GM18511 (cell line): ENCODE data around the gene C20orf202.

Source experiments
- ATAC-seq: cut with Tn5 transposase; IDR thresholded peaks from one replicate; pipeline ENCODE4 v1.9.1; 2021; ENCODE audit warnings: mild to moderate bottlenecking, moderate library complexity; ENCODE audit not compliant: unreplicated experiment

The C20orf202 gene

DNA sequence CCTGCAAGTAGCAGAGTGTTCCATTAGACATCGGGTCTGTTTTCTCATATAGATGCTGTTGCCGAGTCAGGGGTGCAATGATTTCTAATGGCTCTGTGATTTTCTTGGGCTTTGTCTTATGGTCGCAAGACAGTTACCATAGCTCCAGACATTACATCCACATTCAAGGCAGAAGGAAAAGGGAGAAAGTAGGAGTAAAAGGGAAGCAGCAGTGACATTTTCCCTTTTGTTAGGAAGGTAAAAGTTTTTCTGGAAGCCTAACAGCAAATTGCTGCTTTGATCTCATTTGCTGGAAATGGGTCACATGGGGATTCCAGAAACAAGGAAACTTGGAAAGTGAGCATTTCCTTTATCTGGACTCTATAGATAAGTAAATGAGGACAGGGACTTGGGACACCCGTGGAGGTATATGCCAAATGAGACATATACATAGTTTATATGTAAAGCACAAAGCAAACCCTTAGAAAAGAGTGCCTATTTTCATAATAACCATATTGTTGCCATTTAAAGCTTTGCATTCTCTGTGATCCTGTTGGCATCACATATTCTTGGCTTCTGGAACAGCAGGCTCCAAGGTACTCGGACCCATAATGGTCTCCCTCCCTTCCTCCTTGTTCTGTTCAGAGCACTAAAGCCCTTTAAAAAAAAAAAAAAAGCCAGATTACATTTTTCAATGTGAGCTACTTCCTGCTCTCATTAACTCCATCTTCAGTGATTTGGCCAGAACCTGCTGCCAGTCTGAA, at the start of gene C20orf202:
TSS of gene C20orf202 (plus strand) at position 693 of the 743 bp plus-strand sequence. CDS start 132 bp downstream, outside the sequence.
- ATAC-seq = no peak

GRCh38 chr20:1154226-1154625, 49.0 kb upstream of the C20orf202 start:
- ATAC-seq = no peak

- no peak for ATAC-seq
Measured at GRCh38 chr20:1154691-1155090, 48.6 kb upstream of the C20orf202 start.

GRCh38 chr20:1155342-1155741, 47.9 kb upstream of the C20orf202 start:
- ATAC-seq = no peak

- ATAC-seq = no peak
Measured at GRCh38 chr20:1160496-1160895, 42.8 kb upstream of the C20orf202 start.

GRCh38 chr20:1160991-1161390, 42.3 kb upstream of the C20orf202 start:
- no peak for ATAC-seq

DNA sequence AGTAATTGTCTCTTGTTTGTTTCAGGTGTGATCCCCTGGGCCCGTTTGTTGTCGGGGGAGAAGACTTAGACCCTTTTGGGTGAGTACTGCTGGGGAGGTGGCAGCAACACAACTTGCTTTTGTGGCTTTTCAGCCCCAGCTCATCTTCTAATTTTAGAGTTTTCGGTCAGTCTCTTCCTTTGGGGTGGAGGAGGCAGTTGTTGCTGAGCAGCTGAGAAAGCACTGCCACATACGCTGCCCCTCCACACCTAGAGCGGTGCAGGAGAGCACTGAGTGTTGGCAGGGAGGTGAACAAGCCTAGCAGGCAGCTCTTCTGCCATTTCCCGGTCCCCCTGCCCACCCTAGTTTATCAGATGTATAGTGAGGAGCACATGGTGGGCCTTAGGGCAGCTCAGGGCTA, 40.1 kb upstream of the C20orf202 start:
- no peak for ATAC-seq

DNA sequence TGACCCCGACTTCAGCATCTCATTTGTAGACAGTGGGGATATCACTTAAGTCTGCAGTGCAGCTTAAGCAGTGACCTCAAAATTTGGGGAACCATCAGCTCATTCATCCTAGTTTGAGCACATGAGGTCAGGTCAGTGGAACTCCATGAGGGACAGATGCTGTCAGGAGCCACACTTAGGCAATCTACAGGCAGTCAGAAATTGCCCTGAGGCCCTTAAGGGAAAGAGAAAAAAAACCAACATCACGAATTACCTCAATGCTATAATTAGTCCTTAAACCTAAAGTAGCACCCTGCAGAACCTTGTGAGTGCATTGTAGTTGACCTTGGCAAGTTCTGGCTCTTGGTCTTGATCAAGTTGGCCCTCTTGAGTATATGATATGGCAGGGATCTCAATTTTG, 39.6 kb upstream of the C20orf202 start:
- ATAC-seq = no peak

GRCh38 chr20:1164871-1165270, 38.4 kb upstream of the C20orf202 start:
- ATAC-seq = no peak

DNA sequence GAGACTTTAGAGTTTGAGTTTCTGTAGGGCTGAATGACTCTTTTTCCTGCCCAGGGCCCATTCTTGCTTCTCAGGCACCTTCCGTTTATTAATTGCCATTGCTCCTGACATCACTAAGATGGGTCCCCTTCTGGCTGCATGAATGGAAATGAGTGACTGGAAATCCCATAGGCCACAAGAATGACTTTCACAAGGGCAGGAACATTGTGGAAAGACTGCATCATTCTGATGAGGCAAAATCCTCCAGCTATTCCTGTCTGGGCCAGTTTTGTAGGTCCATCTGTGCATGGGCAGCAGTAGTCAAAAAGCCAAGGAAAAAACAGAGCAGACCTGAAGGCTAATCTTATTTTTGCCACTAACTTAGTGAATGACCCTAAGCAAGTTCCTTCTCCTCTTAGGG, 37.7 kb upstream of the C20orf202 start:
- no peak for ATAC-seq

GRCh38 chr20:1165941-1166340, 37.3 kb upstream of the C20orf202 start:
- ATAC-seq = no peak

GRCh38 chr20:1166948-1167720, 36.1 kb upstream of the C20orf202 start:
- no peak for ATAC-seq

DNA sequence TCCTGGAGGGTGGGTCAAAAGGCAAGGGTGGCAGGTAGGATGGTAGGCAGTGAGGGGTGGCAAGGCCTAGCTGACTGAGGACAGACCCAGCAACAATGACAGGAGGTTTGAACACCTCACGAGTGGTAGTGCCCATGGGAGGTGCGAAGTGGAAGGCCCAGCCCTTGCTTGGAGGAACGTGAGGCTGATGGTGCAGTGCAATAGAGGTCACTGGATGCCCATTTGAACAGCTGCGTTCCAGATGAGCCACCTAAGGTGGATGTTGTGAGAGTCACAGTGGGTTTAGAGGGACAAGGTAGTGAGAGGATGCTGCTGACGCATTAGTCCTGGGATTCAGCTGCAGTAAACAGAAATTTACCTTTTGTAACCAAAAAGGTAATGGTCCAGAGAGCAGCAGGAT, 34.0 kb upstream of the C20orf202 start:
- no peak for ATAC-seq

GRCh38 chr20:1171461-1172093, 31.7 kb upstream of the C20orf202 start:
- no peak for ATAC-seq

DNA sequence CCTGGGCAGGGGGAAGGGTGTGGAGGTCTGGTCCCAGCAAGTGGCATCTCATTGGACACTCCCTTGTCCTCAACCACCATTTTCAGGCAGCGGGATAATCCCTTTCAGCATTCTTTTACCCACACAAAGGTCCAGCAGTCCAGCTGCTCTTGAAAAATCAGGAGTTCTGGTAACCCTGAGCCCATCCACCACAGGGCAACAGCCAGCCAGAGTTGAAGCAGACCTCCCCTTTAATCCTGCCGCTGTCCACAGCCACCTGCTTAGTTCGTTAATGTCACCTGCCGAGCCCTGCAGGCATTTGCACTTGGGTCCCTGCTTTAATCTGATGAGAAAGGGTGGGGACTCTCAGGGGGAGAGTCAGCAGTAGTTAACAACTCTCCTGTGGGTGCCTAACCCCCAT, 29.6 kb upstream of the C20orf202 start:
- ATAC-seq = no peak

DNA sequence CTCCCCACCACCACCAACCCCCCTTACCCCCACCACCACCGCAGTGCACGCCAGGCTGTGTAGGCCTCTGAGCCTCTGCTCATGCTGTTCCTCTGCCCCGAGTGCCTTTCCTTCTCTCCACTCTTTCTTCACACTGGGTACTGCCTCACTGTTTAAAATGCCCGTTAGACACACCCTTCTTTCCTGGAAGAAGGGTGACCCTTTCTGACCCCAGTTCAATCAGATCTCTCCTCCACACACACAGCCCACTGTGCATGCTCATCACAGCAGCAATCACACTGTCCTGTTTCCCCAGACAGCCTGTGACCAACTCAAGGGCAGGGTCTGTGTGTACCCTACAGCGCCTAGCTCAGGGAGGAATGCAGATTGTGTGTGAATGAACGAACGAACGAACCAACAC, 28.5 kb upstream of the C20orf202 start:
- ATAC-seq = no peak

DNA sequence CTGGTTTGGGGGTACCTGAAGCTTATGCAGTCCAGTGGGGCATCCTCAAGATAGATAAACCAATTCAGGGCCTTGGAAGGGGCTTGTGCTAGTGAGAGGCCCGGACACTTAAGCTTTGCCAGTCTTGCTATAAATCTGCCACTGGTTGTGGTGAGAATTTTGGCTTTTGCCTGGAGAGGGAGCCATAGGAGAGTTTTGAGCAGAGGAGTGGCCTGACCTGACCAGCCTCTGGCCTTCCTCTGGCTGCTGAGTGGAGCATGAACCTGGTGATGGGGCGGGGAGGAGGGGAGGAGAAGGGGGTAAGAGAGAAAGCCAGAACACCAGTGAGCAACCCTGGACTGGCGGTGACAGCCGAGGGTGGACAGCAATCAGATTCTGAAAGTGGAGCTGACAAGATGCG, 25.6 kb upstream of the C20orf202 start:
- ATAC-seq = no peak

DNA sequence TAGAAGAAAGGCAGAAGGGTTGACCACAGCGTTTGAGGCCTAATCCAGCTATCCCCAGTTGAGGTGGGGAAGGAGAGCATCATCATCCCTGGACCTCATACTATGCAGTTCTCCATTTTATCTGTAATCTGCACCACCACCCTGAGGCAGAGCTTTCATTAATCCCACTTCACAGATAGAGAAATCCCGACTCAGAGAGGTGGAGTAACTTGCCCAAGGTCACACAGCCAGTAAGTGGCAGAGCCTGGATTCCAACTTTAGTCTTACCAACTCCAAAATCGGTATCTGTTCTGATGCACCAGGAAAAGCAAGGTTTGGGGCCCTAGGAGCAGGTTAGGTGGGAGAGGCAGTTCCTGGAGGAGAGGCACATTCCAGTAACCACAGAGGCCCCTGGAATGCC, 25.2 kb upstream of the C20orf202 start:
- no peak for ATAC-seq

DNA sequence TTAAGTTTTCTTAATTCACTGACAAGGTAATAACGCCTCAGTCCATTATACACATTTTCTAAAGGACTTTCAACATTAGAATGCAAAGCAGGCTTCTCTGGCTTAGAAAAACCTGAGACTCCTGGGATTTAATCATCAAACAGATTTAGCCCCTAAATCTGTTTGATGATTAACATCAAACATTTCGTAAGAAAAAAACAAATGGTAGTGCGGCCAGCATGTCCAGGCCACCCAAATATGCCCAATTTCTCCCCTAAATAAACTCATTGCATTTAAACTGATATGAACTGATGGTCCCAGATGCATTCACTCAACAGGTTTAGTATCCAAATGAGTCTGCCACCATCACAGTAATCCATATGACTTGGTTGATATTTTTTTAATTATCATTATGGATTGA, 24.6 kb upstream of the C20orf202 start:
- no peak for ATAC-seq

GRCh38 chr20:1180949-1181348, 22.3 kb upstream of the C20orf202 start:
- no peak for ATAC-seq

GRCh38 chr20:1182106-1182505, 21.1 kb upstream of the C20orf202 start:
- ATAC-seq = no peak

DNA sequence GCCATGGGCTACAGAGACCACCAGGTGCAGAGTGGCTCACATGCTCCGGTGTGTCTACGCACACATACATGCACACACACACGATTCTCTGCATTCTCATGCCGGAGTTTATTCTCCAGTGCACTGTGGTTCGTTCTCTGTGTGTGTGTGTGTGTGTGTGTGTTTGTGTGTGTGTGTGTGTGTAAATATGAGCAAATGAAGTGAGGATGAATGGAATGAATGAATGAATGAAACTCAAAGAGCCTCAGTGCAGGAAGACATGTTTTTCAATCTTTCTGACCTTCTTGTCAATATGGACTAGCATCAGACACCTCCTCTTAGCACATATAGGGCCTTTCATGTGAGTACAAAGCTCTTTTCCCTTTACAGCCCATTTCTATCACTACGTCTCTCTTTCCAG, 20.1 kb upstream of the C20orf202 start:
- ATAC-seq = no peak
